SIG-M5 treated with dmso at 0.1 percent for 504 hours (cell line): ENCODE data around the gene GCNT3.
"Not testable (repeated sequence)": the region's sequence is repeated elsewhere in the genome, so short reads cannot be mapped to it uniquely, and the experiment has no call there.

ENCODE experiments used
- DNase-seq: peaks from one replicate; lab custom pipeline; 2025; ENCODE audit not compliant: unreplicated experiment; lab: John Stamatoyannopoulos, UW

Gene GCNT3

GRCh38 chr15:59615661-59616060 is 4.1 kb downstream of the GCNT3 start:
- DNase-seq: no peak

DNA sequence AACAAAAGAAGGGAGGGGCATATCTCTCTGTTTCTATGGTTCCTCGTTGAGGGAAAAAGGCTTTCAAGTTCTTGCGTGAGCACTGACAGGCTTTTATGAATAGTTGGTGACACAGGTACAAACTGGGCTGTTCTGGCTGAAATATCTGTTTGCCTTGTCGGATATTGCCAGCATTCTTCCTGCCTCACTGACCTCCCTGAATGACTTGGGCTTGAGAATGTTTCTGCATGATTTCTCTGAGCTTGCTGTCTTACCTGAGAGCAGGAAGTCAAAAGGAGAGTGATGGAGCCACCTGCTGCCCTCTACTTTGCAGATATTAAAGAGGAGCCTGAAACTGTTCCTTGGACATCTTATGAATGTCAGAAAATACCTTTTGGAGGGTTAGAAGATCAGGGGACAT is 4.8 kb downstream of the GCNT3 start:
- DNase-seq: no peak

- no peak for DNase-seq
These were observed 6.8 kb downstream of the GCNT3 start for GRCh38 chr15:59618406-59618805.

GRCh38 chr15:59622289-59622688 is 10.7 kb downstream of the GCNT3 start:
- DNase-seq: peak; percentile 58

- no peak for DNase-seq
These were observed 21.1 kb downstream of the GCNT3 start for GRCh38 chr15:59632714-59633113.

DNA sequence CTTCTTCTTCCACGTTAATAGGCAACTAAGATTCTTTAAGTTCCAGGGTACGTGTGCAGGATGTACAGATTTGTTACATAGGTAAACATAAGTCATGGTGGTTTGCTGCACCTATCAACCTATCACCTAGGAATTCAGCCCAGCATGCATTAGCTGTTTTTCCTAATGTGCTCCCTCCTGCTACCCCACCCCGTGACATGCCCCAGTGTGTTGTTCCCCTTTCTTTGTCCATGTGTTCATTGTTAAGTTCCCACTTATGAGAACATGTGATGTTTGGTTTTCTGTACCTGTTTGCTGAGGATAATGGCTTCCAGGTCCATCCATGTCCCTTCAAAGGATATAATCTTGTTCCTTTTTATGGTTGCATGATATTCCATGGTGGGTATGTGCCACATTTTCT is 24.6 kb downstream of the GCNT3 start:
- no peak for DNase-seq

DNA sequence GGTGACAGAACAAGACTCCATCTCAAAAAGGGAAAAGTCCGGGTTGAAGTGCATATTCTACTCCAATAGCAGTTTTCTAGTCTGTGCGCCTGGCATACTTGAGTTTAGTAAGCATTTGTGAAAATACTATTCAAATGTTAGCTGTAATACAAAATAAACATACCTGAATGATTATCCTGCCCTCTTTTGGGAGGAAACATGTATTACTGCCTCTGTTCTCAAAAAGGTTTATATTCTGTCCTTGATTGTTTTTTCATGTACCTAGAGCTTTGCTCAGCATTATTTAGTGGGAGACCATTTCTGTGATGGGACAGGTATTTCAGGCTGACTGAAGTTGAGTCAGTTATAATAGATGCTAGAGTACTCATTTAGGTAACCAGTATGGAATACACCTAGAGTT is 25.9 kb downstream of the GCNT3 start:
- DNase-seq: not testable (repeated sequence)

GRCh38 chr15:59642351-59642750 is 30.8 kb downstream of the GCNT3 start:
- DNase-seq: no peak

DNA sequence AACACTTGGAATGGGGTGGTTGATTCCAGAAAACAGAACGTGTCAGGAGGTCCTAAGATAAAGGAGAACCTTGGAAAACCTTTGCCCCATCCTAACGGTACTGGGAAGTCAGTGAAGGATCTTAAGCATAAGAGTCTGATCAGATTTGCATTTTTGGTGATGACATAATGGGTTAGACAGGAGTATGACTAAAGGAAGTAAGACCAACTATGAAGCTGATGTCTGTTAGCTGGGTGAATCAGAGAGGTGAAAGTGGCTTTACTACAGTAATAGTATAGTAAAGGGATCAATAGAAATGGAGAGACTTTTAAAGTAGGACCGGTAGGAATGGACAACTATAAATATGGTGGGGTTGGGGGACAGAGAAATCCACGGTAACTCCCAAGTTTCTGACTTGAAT is 33.2 kb downstream of the GCNT3 start:
- no peak for DNase-seq

DNA sequence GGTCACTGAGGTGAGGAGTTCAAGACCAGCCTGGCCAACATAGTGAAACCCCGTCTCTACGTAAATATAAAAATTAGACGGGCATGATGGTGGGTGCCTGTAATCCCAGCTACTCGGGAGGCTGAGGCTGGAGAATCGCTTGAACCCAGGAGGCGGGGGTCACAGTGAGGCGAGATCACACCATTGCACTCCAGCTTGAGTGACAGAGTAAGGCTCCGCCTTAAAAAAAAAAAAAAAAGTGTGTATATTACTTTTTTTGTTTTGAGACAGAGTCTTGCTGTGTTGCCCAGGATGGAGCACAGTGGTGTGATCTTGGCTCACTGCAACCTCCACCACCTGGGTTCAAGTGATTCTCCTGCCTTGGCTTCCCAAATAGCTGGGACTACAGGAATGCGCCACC is 34.2 kb downstream of the GCNT3 start:
- DNase-seq: not testable (repeated sequence)

GRCh38 chr15:59646277-59646676 is 34.7 kb downstream of the GCNT3 start:
- DNase-seq: no peak

GRCh38 chr15:59647085-59647484 is 35.5 kb downstream of the GCNT3 start:
- no peak for DNase-seq

- no peak for DNase-seq
These were observed 38.0 kb downstream of the GCNT3 start for GRCh38 chr15:59649603-59650002.

DNA sequence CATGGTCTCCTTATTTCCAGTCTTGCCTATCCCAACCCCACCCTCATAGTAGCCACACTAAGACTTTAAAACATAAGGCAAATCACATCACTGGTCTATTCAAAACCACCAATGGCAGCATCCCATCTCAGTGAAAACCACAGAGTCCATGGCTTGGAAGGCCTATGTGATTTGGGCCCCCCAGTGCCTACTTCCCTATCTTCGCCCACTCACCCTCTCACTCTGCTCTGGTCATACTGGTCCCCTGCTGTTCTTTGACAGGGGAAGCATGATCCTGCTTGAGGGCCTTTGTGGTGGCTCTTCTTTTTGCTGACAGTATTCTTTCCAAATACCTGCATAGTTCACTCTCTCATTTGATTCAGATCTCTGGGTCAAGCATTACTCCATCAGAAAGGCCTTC is 42.5 kb downstream of the GCNT3 start:
- DNase-seq: peak; percentile 9

- DNase-seq: peak; percentile 91
These were observed 45.5 kb downstream of the GCNT3 start, which contains the start of gene GTF2A2 for GRCh38 chr15:59656897-59657634. GTF2A2 (minus strand) TSS chr15:59657515; CDS start chr15:59652277, 5,238 bp downstream.

DNA sequence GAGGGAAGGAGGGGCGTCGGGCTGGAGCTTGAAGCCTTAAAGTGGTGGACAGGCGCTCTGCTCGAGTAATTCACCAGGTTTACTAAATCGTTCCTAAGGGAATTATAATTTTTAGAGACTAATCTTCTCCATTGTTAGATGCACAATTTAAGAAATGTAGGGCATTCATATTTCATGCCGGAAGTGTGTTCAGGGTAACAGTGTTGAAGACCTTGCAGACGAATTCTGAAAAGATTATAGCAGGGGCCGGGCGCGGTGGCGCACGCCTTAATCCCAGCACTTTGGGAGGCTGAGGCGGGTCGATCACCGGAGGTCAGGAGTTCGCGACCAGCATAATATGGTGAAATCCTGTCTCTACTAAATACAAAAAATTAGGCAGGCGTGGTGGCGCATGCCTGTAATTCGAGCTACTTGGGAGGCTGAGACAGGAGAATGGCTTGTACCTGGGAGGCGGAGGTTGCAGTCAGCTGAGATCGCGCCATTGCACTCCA is 46.1 kb downstream of the GCNT3 start:
- no peak for DNase-seq

DNA sequence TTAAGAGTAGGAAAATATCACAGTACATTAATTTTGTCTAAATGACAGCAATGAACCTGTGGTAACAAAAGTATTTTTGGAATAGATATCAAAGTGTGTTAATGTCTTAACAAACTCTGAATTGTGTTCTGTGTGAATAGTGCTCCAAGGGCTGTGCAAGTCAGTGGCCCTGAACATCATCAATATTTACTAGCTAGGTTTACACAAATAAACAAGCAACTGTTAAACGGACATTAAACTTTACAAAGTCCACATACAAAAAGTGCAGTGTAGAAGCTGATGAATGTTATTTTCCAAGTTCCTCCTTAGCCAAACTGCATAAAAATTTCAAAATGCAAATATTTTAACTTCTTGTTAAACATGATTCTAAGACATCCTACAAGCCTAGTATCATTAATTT is 47.8 kb downstream of the GCNT3 start:
- no peak for DNase-seq

DNA sequence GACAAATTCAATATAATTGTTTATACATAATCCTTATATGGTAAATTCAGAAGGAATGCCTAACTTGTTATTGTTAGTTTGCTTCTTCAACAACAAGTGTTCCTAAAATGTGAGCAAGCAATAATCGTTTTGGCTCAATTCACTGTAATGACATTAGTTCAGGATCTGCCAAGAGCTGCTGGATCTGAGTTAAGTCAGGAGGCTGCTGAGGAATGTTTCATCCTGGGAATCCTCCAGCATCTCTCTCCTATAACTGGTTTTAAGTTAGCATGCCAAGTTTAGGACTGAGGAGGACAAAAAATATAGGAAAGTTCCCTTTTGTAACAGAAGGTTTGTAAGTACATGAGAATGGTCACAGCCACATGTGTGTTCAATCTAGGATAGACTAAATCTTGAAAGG is 50.7 kb downstream of the GCNT3 start:
- DNase-seq: no peak

GRCh38 chr15:59668556-59668955 is 57.0 kb downstream of the GCNT3 start:
- DNase-seq: no peak
